Cardiac ventricle fibroblast (primary cell): ENCODE results near the gene SELENBP1. TPM values are rescaled to one million over a fixed set of nuclear protein-coding genes. Genes with fewer than 3 reads are reported as not detected.

Experiments used
- total RNA-seq: library from RNA; depleted of rRNA; stranded (reverse); fragments of >200 nt; gene quantifications from 2 replicates; pipeline ENCODE4 v1.2.3, GENCODE V29; 2015

SELENBP1 gene
- 102 and 106 TPM in 2 replicates for total RNA-seq

GRCh38 chr1:151372058-151372934 lies at the start of gene SELENBP1:
Gene SELENBP1, minus strand, starts transcription at chr1:151372705. Its CDS starts 64 bp downstream, at chr1:151372641.

GRCh38 chr1:151399324-151400171 lies 27.0 kb upstream of the SELENBP1 start, which contains the start of gene PSMB4:
Gene PSMB4, plus strand, starts transcription at chr1:151399573. Its CDS starts 15 bp downstream, at chr1:151399588.

GRCh38 chr1:151346769-151347522 lies 25.6 kb downstream of the SELENBP1 start, which contains the start of gene RFX5:
Gene RFX5, minus strand, starts transcription at chr1:151347252. Its CDS starts 932 bp downstream, at chr1:151346320.

GRCh38 chr1:151327223-151327902 lies 45.1 kb downstream of the SELENBP1 start, which contains the start of gene PI4KB:
Gene PI4KB, minus strand, starts transcription at chr1:151327416. Its CDS starts 10,935 bp downstream, at chr1:151316481.

Other genes with a start within 250 kb of the SELENBP1 start
- 2.8 and 4.1 TPM in 2 replicates for gene SEMA6C, start 226.1 kb downstream of the SELENBP1 start, total RNA-seq
- 0.19 TPM in 1 of 2 replicates, not detected in the other for gene TNFAIP8L2, start 216.1 kb downstream of the SELENBP1 start, total RNA-seq
- 6.7 and 11.6 TPM in 2 replicates for gene LYSMD1, start 206.8 kb downstream of the SELENBP1 start, total RNA-seq
- 21.6 and 25.7 TPM in 2 replicates for gene SCNM1, start 206.6 kb downstream of the SELENBP1 start, total RNA-seq
- 1.1 TPM in 1 of 2 replicates, not detected in the other for gene TMOD4, start 196.7 kb downstream of the SELENBP1 start, total RNA-seq
- gene VPS72, start 182.5 kb downstream of the SELENBP1 start, total RNA-seq: 16.0 and 21.8 TPM in 2 replicates
- gene PIP5K1A, start 174.2 kb downstream of the SELENBP1 start, total RNA-seq: 24.7 and 34.7 TPM in 2 replicates
- 91.2 and 94.7 TPM in 2 replicates for gene PSMD4, start 118.0 kb downstream of the SELENBP1 start, total RNA-seq
- gene ZNF687, start 90.4 kb downstream of the SELENBP1 start, total RNA-seq: 15.2 and 19.9 TPM in 2 replicates
- gene PI4KB, start 45.3 kb downstream of the SELENBP1 start, total RNA-seq: 47.9 and 66.8 TPM in 2 replicates
- 16.1 and 23.9 TPM in 2 replicates for gene RFX5, start 25.5 kb downstream of the SELENBP1 start, total RNA-seq
- 209 and 222 TPM in 2 replicates for gene PSMB4, start 26.9 kb upstream of the SELENBP1 start, total RNA-seq
- gene POGZ, start 86.8 kb upstream of the SELENBP1 start, total RNA-seq: 21.2 and 22.7 TPM in 2 replicates
- gene CGN, start 138.7 kb upstream of the SELENBP1 start, total RNA-seq: not detected in 2 replicates
- 1.1 and 2.5 TPM in 2 replicates for gene TUFT1, start 167.6 kb upstream of the SELENBP1 start, total RNA-seq
- 16.5 and 20.3 TPM in 2 replicates for gene SNX27, start 239.3 kb upstream of the SELENBP1 start, total RNA-seq